ENCODE results near the gene RASGRP4. TPM values are rescaled to one million over a fixed set of nuclear protein-coding genes. Genes with fewer than 3 reads are reported as not detected.

RASGRP4 gene
- total and polyA plus RNA-seq, 10 of the 15 experiments (the other 5 are each of a cell fraction or from before 2014, with no cell fraction given), result 0.24 to 7.4 (median 3.3) TPM

GRCh38 chr19:38383743-38384142, 42.3 kb downstream of the RASGRP4 start:
- SMC1A ChIA-PET (ENCODE audit: uncharacterized antibody, unreplicated experiment), result no interaction called here
- no peak overlapping the region for H3K4me2 ChIP-seq (ENCODE audit: control insufficient read depth, insufficient read depth)
- peaks cover 17% of the 10 kb centered on the region in 2 experiments; a peak in 3 of 4 replicates for H3K36me3 ChIP-seq (ENCODE audit: control insufficient read depth in 2 of 2, insufficient read depth in 2 of 2, low read length in 1 of 2)
- 0 out of 2 replicates have a peak, but pooled peaks cover 1% of the 10 kb centered on the region for H3K79me2 ChIP-seq (ENCODE audit: control insufficient read depth, insufficient read depth, low read length)
- no peak overlapping the region for H3K9ac ChIP-seq (ENCODE audit: control insufficient read depth, insufficient read depth, low read length)
- H3K4me1 ChIP-seq (ENCODE audit: control insufficient read depth, insufficient read depth, low read length), result peaks cover 12% of the 10 kb centered on the region
- in situ Hi-C loops (cut with MboI) (no loop called here), intact Hi-C loops (cut with micrococcal nuclease; ENCODE audit: unreplicated experiment) (no loop called here)
- POLR2A ChIA-PET, result interaction anchor here (1.8 kb wide), 1 partner anchor 9 kb away, joined by 5 read pairs; the partner anchor contains the start of gene PSMD8
- CTCF ChIA-PET, result no interaction called here
- BruUV-seq (replicated peaks), result no TSS peak
- no peak overlapping the region for H3K4me3 ChIP-seq
- no peaks in the 10 kb centered on the region for H3K9me3 ChIP-seq (replicated peaks; ENCODE audit: control insufficient read depth, insufficient read depth, low read length)
- no peaks in the 10 kb centered on the region for H3K27me3 ChIP-seq (replicated peaks in 1 of 2; ENCODE audit: control insufficient read depth in 2 of 2, insufficient read depth in 2 of 2, low read length in 1 of 2)
- WGBS (ENCODE audit: insufficient coverage, insufficient replicate concordance, low lambda C conversion rate, missing lambda C conversion rate), result 94% methylated on average over 2 of the region's 2 CpGs
- no peak for FAIRE-seq
- no peak for DNase-seq (ENCODE audit: low read depth, low spot score)
- ATAC-seq, result no peak
- H2AFZ ChIP-seq (ENCODE audit: control insufficient read depth, low read depth, low read length), result no peak overlapping the region
- RAD21 ChIA-PET (ENCODE audit: unreplicated experiment), result interaction anchor here (0.7 to 1.0 kb wide), 2 partner anchors 19 to 20 kb away, joined by 3 read pairs; partner anchors contain the start of gene FAM98C
- H3K27ac ChIP-seq (ENCODE audit: control insufficient read depth, insufficient read depth), result no peak overlapping the region
- 0 out of 2 replicates have a peak, but pooled peaks cover 2% of the 10 kb centered on the region for H4K20me1 ChIP-seq (ENCODE audit: control insufficient read depth, insufficient read depth)
- TF ChIP-seq SP1 (IDR thresholded peaks at IDR 0.05; ENCODE audit: low read depth, low read length), result no peak
- TF ChIP-seq, protein P1, sequence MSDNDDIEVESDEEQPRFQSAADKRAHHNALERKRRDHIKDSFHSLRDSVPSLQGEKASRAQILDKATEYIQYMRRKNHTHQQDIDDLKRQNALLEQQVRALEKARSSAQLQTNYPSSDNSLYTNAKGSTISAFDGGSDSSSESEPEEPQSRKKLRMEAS (IDR thresholded peaks at IDR 0.05; ENCODE audit: low read depth, low read length), result no peak
- TF ChIP-seq ZBTB4 (CRISPR knock-in tag; IDR thresholded peaks at IDR 0.05), result no peak
- no peak for TF ChIP-seq NFIC (IDR thresholded peaks at IDR 0.05; ENCODE audit: low read depth, low read length)
- no peak for TF ChIP-seq PML (IDR thresholded peaks at IDR 0.05; ENCODE audit: low read length)
- TF ChIP-seq TCF12 (IDR thresholded peaks at IDR 0.05; ENCODE audit: low read depth, low read length), result no peak
- no peak for TF ChIP-seq POLR2A (IDR thresholded peaks at IDR 0.05; ENCODE audit: low read depth, low read length)
- TF ChIP-seq CBFB (IDR thresholded peaks at IDR 0.05; ENCODE audit: low read depth), result no peak
- TF ChIP-seq ZNF592 (IDR thresholded peaks at IDR 0.05), result no peak
- TF ChIP-seq FOXM1 (IDR thresholded peaks at IDR 0.05; ENCODE audit: low read depth, low read length), result no peak
- no peak for TF ChIP-seq CBX3 (IDR thresholded peaks at IDR 0.05; ENCODE audit: borderline replicate concordance, low read depth)
- TF ChIP-seq, protein P2, sequence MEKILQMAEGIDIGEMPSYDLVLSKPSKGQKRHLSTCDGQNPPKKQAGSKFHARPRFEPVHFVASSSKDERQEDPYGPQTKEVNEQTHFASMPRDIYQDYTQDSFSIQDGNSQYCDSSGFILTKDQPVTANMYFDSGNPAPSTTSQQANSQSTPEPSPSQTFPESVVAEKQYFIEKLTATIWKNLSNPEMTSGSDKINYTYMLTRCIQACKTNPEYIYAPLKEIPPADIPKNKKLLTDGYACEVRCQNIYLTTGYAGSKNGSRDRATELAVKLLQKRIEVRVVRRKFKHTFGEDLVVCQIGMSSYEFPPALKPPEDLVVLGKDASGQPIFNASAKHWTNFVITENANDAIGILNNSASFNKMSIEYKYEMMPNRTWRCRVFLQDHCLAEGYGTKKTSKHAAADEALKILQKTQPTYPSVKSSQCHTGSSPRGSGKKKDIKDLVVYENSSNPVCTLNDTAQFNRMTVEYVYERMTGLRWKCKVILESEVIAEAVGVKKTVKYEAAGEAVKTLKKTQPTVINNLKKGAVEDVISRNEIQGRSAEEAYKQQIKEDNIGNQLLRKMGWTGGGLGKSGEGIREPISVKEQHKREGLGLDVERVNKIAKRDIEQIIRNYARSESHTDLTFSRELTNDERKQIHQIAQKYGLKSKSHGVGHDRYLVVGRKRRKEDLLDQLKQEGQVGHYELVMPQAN (conservative IDR thresholded peaks at IDR 0.05), result no peak

All from GM12878 (cell line).